Panc1 (cell line): ENCODE results near the gene CALCR. TPM values are rescaled to one million over a fixed set of nuclear protein-coding genes. Genes with fewer than 3 reads are reported as not detected.

ENCODE experiments used
- ATAC-seq: fragments of 200-7000 bp; cut with Tn5 transposase; 2 replicates; pipeline ENCODE4 v1.9.1; 2020; ENCODE audit warnings: mild to moderate bottlenecking, moderate library complexity
- BruUV-seq: library from RNA; stranded (reverse); fragments of 400-500 nt; replicated peaks from 2 replicates; lab custom pipeline; 2021; lab: Mats Ljungman, UMichigan
- CTCF ChIA-PET: fragments of 300-600 bp; sonication (Branson Sonifier 250); formaldehyde crosslinking; loops from one replicate; lab custom pipeline; 2022; ENCODE audit warnings: antibody characterized with exemption; lab: Charles Lee
- POLR2A ChIA-PET: fragments of 300-600 bp; sonication (Branson Sonifier 250); formaldehyde crosslinking; loops from one replicate; lab custom pipeline; 2022; ENCODE audit warnings: antibody characterized with exemption; lab: Charles Lee
- DNase-seq: peaks from one replicate; pipeline ENCODE4 v3.0.0-alpha.2; 2010; ENCODE audit warnings: low read depth, low spot score
- H3K27ac ChIP-seq: 2 replicates; pipeline ENCODE4 v1.5.1; 2011; ENCODE audit warnings: mild to moderate bottlenecking, low read length, inconsistent platforms
- H3K27me3 ChIP-seq: fragments of 200-500 bp; sonication (Bioruptor generic); 2 replicates; pipeline ENCODE4 v1.6.0; 2014; ENCODE audit warnings: low read length, inconsistent platforms; ENCODE audit not compliant: control insufficient read depth, insufficient read depth
- H3K36me3 ChIP-seq: fragments of 200-500 bp; sonication (Bioruptor generic); 2 replicates; pipeline ENCODE4 v1.5.1; 2014; ENCODE audit warnings: inconsistent platforms, mild to moderate bottlenecking, low read length, moderate library complexity; ENCODE audit not compliant: control insufficient read depth, insufficient read depth
- H3K4me1 ChIP-seq: 2 replicates; pipeline ENCODE4 v1.5.1; 2011; ENCODE audit warnings: inconsistent platforms, mild to moderate bottlenecking, low read length, moderate library complexity; ENCODE audit not compliant: control insufficient read depth, insufficient read depth
- H3K4me3 ChIP-seq, 2 experiments: 2 replicates each; pipeline ENCODE4 v1.5.1; 2011 to 2012; ENCODE audit warnings: low read depth in 2 of 2, low read length in 2 of 2, mild to moderate bottlenecking in 2 of 2, inconsistent platforms in 1 of 2, moderate library complexity in 1 of 2
- H3K9me3 ChIP-seq: fragments of 200-500 bp; sonication (Bioruptor generic); 2 replicates; pipeline ENCODE4 v1.5.1; 2014; ENCODE audit warnings: low read depth, mild to moderate bottlenecking, inconsistent platforms, low read length, moderate library complexity; ENCODE audit not compliant: control insufficient read depth, insufficient read depth
- CTCF ChIP-seq: fragments of 450-650 bp; IDR thresholded peaks from 2 replicates; pipeline ENCODE4 v1.5.1; 2017; ENCODE audit warnings: mild to moderate bottlenecking
- POLR2AphosphoS5 ChIP-seq: IDR thresholded peaks from 2 replicates; pipeline ENCODE4 v1.6.1; 2012; ENCODE audit warnings: mild to moderate bottlenecking, low read depth, low read length, moderate library complexity
- REST ChIP-seq, 2 experiments: IDR thresholded peaks; 2 replicates each; pipeline ENCODE4 v1.6.1; 2011 to 2012; ENCODE audit warnings: low read depth in 2 of 2, control low read depth in 1 of 2, low read length in 1 of 2, mild to moderate bottlenecking in 1 of 2, moderate library complexity in 1 of 2; ENCODE audit not compliant: insufficient read depth in 1 of 2
- SIN3A ChIP-seq: IDR thresholded peaks from 2 replicates; pipeline ENCODE4 v1.6.1; 2012; ENCODE audit warnings: low read depth, mild to moderate bottlenecking, low read length, moderate library complexity, borderline replicate concordance; ENCODE audit not compliant: insufficient read depth
- TCF7L2 ChIP-seq: IDR thresholded peaks from 2 replicates; pipeline ENCODE4 v1.6.1; 2011; ENCODE audit warnings: mild to moderate bottlenecking, low read depth, low read length, inconsistent platforms
- in situ Hi-C: cut with HindIII; loops from 2 replicates; pipeline ENCODE4 v1.10.0; 2016; ENCODE audit warnings: low sequenced_read_pairs, low pct_unique_long_range_greater_than_20kb
- intact Hi-C: fragments of 100-400 bp; cut with micrococcal nuclease; formaldehyde crosslinking; loops from one replicate; pipeline ENCODE4 v1.10.0; 2022; ENCODE audit not compliant: unreplicated experiment
- total RNA-seq: library from RNA; stranded (reverse); gene quantifications from one replicate; pipeline ENCODE4 v1.2.1, GENCODE V29; 2021; ENCODE audit not compliant: unreplicated experiment

The CALCR gene
- total RNA-seq, 1 experiment from 2014 or later, result 0.10 TPM

GRCh38 chr7:93382362-93382761 is 192.2 kb downstream of the CALCR start:
- no peak overlapping the region for H3K27ac ChIP-seq
- ChIA-PET CTCF (no interaction called here), POLR2A (no interaction called here)
- H3K27me3 ChIP-seq, result peaks cover 4% of the 10 kb centered on the region
- in situ Hi-C loops, result no loop called here
- H3K4me3 ChIP-seq, result no peak overlapping the region
- H3K36me3 ChIP-seq, result no peaks in the 10 kb centered on the region
- H3K9me3 ChIP-seq, result no peaks in the 10 kb centered on the region
- no TSS peak for BruUV-seq
- DNase-seq (no peak), ATAC-seq (no peak)
- H3K4me1 ChIP-seq, result no peaks in the 10 kb centered on the region
- intact Hi-C loops, result no loop called here
- TF ChIP-seq TCF7L2 (no peak), SIN3A (no peak), POLR2AphosphoS5 (no peak), CTCF (no peak), REST (IDR thresholded peaks at IDR 0.05; ENCODE audit: insufficient read depth in 1 of 2, low read depth in 2 of 2, low read length in 1 of 2) (no peak)

- ChIA-PET CTCF (no interaction called here), POLR2A (no interaction called here)
- DNase-seq (no peak), ATAC-seq (no peak)
- Histone ChIP-seq H3K27me3 (peaks cover 4% of the 10 kb centered on the region; the same call in 1 of the 2 replicates), H3K36me3 (no peaks in the 10 kb centered on the region), H3K27ac (no peak overlapping the region), H3K4me1 (no peaks in the 10 kb centered on the region), H3K4me3 (no peak overlapping the region), H3K9me3 (no peaks in the 10 kb centered on the region)
- BruUV-seq, result no TSS peak
- TF ChIP-seq CTCF (no peak), TCF7L2 (no peak), POLR2AphosphoS5 (no peak), REST (IDR thresholded peaks at IDR 0.05; ENCODE audit: insufficient read depth in 1 of 2, low read depth in 2 of 2, low read length in 1 of 2) (no peak), SIN3A (no peak)
- intact Hi-C loops (loop anchor here (10.0 kb wide), 1 partner anchor 133 kb away; no protein-coding TSS in a partner anchor), in situ Hi-C loops (no loop called here)
These were observed 196.3 kb downstream of the CALCR start for GRCh38 chr7:93378131-93378760.
